Measurements from ENCODE around the gene SH3PXD2B.
"Not testable (repeated sequence)": the region's sequence is repeated elsewhere in the genome, so short reads cannot be mapped to it uniquely, and the experiment has no call there.

- TF ChIP-seq CTCF (conservative IDR thresholded peaks at IDR 0.05; ENCODE audit: low read length); EZH2phosphoT487 (IDR thresholded peaks at IDR 0.05; ENCODE audit: borderline replicate concordance, low read depth, low read length): not testable (repeated sequence)
Observed at GRCh38 chr5:172348733-172349132, 105.6 kb downstream of the SH3PXD2B start.
